ENCODE data around the gene SLC6A11. TPM values are rescaled to one million over a fixed set of nuclear protein-coding genes. Genes with fewer than 3 reads are reported as not detected.

SLC6A11 gene
- total RNA-seq, 1 donor from 2014 or later: not detected

DNA sequence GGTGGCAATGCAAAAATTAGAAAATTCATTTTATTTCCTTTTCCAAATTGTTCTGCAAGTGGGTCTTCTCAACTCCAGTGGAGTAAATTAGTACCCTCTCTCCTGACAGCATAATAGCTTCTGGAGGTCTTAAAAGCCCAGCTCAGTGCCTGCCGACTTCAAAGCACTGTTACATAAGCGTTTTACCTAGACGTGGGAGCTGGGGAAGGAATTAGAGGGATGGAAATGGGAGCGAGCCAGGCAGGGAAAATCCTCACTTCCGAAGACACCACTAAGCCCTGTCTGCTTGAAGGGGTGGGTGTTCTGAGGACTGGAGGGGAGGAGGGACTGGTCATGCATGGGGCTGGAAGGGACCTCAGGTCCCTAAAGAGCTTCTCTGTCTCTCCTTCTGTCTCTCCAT lies 99.3 kb downstream of the SLC6A11 start:
- no peak overlapping the region for H3K4me3 ChIP-seq (ENCODE audit: low read depth, low read length)
- no peak for DNase-seq (ENCODE audit: low read depth)
- no peak for TF ChIP-seq CTCF (conservative IDR thresholded peaks at IDR 0.05; ENCODE audit: low read depth, low read length)

- DNase-seq (ENCODE audit: low read depth): peak; percentile 12
- no peak overlapping the region for H3K4me3 ChIP-seq (ENCODE audit: low read depth, low read length)
- TF ChIP-seq CTCF (conservative IDR thresholded peaks at IDR 0.05; ENCODE audit: low read depth, low read length): no peak
These were observed 101.1 kb downstream of the SLC6A11 start for GRCh38 chr3:10917176-10917575.

DNA sequence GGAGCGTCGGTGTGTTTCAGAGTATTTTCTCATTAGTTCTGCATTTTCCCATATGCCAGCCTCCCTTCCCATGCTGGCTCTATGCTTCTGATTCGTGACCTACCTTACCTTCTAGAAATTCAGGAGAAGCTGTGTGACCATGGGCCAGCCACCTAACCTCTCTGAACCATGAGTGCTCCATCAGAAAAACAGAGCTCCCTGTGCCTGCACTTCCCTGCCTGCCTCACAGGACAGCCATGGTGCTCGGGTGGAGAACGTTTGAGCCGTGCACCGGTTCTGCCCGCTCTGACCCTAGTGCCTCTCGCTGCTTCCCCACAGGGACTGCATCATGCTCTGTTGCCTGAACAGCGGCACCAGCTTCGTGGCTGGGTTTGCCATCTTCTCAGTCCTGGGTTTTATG lies 102.0 kb downstream of the SLC6A11 start:
- TF ChIP-seq CTCF (conservative IDR thresholded peaks at IDR 0.05; ENCODE audit: low read depth, low read length): no peak
- DNase-seq (ENCODE audit: low read depth): no peak
- H3K4me3 ChIP-seq (ENCODE audit: low read depth, low read length): no peak overlapping the region

- no peak overlapping the region for H3K4me3 ChIP-seq (ENCODE audit: low read depth, low read length)
- DNase-seq (ENCODE audit: low read depth): no peak
- no peak for TF ChIP-seq CTCF (conservative IDR thresholded peaks at IDR 0.05; ENCODE audit: low read depth, low read length)
These were observed 103.6 kb downstream of the SLC6A11 start for GRCh38 chr3:10919636-10920035.

GRCh38 chr3:10925436-10926255 lies 109.6 kb downstream of the SLC6A11 start:
- DNase-seq (ENCODE audit: low read depth): no peak
- no peak for TF ChIP-seq CTCF (conservative IDR thresholded peaks at IDR 0.05; ENCODE audit: low read depth, low read length)
- H3K4me3 ChIP-seq (ENCODE audit: low read depth, low read length): no peak overlapping the region

DNA sequence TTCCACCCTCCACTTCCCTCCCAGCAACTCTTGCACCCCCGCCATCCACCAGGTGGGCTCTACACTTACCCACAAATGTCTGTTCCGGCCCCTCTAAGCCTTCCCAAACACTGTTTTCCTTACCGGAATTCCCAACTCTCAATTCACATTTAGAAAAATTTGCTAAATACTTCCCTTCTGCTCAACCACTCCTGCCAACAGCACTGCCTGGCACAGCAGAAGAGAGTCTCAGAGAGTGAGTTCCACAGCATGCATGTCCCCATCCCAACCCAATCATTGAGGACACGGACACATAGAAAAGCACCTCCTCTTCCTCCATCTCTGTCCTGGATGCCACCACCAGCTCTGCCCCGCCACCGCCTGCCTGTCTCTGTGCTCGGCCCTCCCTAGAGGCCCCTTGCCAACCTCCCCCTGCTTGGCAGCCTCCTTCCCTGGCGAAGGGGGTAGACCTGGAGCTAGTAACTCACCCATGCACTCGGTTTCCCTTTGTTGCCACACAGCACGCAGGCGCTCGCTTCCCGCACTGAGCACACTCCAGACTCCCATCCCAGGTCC lies 110.3 kb downstream of the SLC6A11 start:
- no peak overlapping the region for H3K4me3 ChIP-seq (ENCODE audit: low read depth, low read length)
- DNase-seq (ENCODE audit: low read depth): no peak
- no peak for TF ChIP-seq CTCF (conservative IDR thresholded peaks at IDR 0.05; ENCODE audit: low read depth, low read length)

All from epithelial cell of proximal tubule (primary cell).